GM23248 (cell line): Measurements from ENCODE around the gene DLGAP3.

Experiments
- EZH2 ChIP-seq: fragments of 200-600 bp; sonication (generic); IDR thresholded peaks from 2 replicates; pipeline ENCODE4 v1.6.1; 2018; ENCODE audit warnings: antibody characterized with exemption, mild to moderate bottlenecking; ENCODE audit not compliant: insufficient read depth, poor library complexity, severe bottlenecking
- EZH2phosphoT487 ChIP-seq: fragments of 200-600 bp; sonication (generic); IDR thresholded peaks from 2 replicates; pipeline ENCODE4 v1.6.1; 2018; ENCODE audit warnings: antibody characterized with exemption, moderate library complexity, mild to moderate bottlenecking, low read depth; ENCODE audit not compliant: insufficient read depth

- TF ChIP-seq EZH2 (no peak), EZH2phosphoT487 (no peak)
These were observed 83.2 kb downstream of the DLGAP3 start for GRCh38 chr1:34846265-34846664.
